Calu3 (cell line): ENCODE results near the gene PSMD6. TPM values are rescaled to one million over a fixed set of nuclear protein-coding genes. Genes with fewer than 3 reads are reported as not detected.

Experiments
- BruUV-seq: library from RNA; stranded (reverse); fragments of 400-500 nt; replicated peaks from 2 replicates; lab custom pipeline; 2021; lab: Mats Ljungman, UMichigan
- CTCF ChIA-PET: fragments of 300-600 bp; sonication (Branson Sonifier 250); formaldehyde crosslinking; loops from one replicate; lab custom pipeline; 2022; ENCODE audit warnings: antibody characterized with exemption; lab: Charles Lee
- DNase-seq: peaks from one replicate; pipeline ENCODE4 v3.0.0; 2022
- H3K27ac Mint-ChIP-seq: one replicate; pipeline ENCODE4 v1.8.0; 2022; ENCODE audit warnings: mixed read lengths; ENCODE audit not compliant: unreplicated experiment
- H3K27me3 Mint-ChIP-seq: one replicate; pipeline ENCODE4 v1.8.0; 2022; ENCODE audit warnings: mixed read lengths; ENCODE audit not compliant: unreplicated experiment
- H3K36me3 Mint-ChIP-seq: one replicate; pipeline ENCODE4 v1.8.0; 2022; ENCODE audit warnings: mild to moderate bottlenecking, moderate library complexity, mixed read lengths; ENCODE audit not compliant: insufficient read depth, unreplicated experiment
- H3K4me1 Mint-ChIP-seq: one replicate; pipeline ENCODE4 v1.8.0; 2022; ENCODE audit warnings: mild to moderate bottlenecking, low read depth, mixed read lengths; ENCODE audit not compliant: unreplicated experiment
- H3K4me3 Mint-ChIP-seq: one replicate; pipeline ENCODE4 v1.8.0; 2022; ENCODE audit warnings: mild to moderate bottlenecking, low read depth, moderate library complexity, mixed read lengths; ENCODE audit not compliant: unreplicated experiment
- H3K9me3 Mint-ChIP-seq: one replicate; pipeline ENCODE4 v1.8.0; 2022; ENCODE audit warnings: low read depth, mixed read lengths; ENCODE audit not compliant: unreplicated experiment
- intact Hi-C: fragments of 100-400 bp; cut with micrococcal nuclease; formaldehyde crosslinking; loops from one replicate; pipeline ENCODE4 v1.10.0; 2022; ENCODE audit not compliant: unreplicated experiment
- total RNA-seq: library from RNA; stranded (reverse); gene quantifications from 2 replicates; pipeline ENCODE4 v1.2.3, GENCODE V29; 2022
- TF ChIP-seq, protein P1 (sequence below): fragments of 200-600 bp; IDR thresholded peaks from one replicate; pipeline ENCODE4 v1.8.0; 2022; ENCODE audit warnings: antibody characterized with exemption; ENCODE audit not compliant: unreplicated experiment

Gene PSMD6
- total RNA-seq, 1 experiment from 2014 or later: 73.3 TPM

- DNase-seq: no peak
- BruUV-seq: no TSS peak
- CTCF ChIA-PET: no interaction called here
Observed at GRCh38 chr3:64055076-64055475, 31.8 kb upstream of the PSMD6 start.

GRCh38 chr3:64054488-64054887, 31.2 kb upstream of the PSMD6 start:
- H3K27ac Mint-ChIP-seq: no peak overlapping the region
- H3K4me1 Mint-ChIP-seq: no peaks in the 10 kb centered on the region
- TF ChIP-seq, protein P1, sequence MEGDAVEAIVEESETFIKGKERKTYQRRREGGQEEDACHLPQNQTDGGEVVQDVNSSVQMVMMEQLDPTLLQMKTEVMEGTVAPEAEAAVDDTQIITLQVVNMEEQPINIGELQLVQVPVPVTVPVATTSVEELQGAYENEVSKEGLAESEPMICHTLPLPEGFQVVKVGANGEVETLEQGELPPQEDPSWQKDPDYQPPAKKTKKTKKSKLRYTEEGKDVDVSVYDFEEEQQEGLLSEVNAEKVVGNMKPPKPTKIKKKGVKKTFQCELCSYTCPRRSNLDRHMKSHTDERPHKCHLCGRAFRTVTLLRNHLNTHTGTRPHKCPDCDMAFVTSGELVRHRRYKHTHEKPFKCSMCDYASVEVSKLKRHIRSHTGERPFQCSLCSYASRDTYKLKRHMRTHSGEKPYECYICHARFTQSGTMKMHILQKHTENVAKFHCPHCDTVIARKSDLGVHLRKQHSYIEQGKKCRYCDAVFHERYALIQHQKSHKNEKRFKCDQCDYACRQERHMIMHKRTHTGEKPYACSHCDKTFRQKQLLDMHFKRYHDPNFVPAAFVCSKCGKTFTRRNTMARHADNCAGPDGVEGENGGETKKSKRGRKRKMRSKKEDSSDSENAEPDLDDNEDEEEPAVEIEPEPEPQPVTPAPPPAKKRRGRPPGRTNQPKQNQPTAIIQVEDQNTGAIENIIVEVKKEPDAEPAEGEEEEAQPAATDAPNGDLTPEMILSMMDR: no peak
- no peaks in the 10 kb centered on the region for H3K36me3 Mint-ChIP-seq
- H3K9me3 Mint-ChIP-seq: no peaks in the 10 kb centered on the region
- no peak overlapping the region for H3K4me3 Mint-ChIP-seq
- no peak for DNase-seq
- CTCF ChIA-PET: no interaction called here
- H3K27me3 Mint-ChIP-seq: peaks cover 23% of the 10 kb centered on the region
- BruUV-seq: no TSS peak
- intact Hi-C loops: no loop called here

More at GRCh38 chr3:64055076-64055475, 31.8 kb upstream of the PSMD6 start:
- intact Hi-C loops: no loop called here
- H3K4me1 Mint-ChIP-seq: no peaks in the 10 kb centered on the region
- peaks cover 26% of the 10 kb centered on the region for H3K27me3 Mint-ChIP-seq
- no peaks in the 10 kb centered on the region for H3K9me3 Mint-ChIP-seq
- no peak overlapping the region for H3K4me3 Mint-ChIP-seq
- H3K36me3 Mint-ChIP-seq: no peaks in the 10 kb centered on the region
- TF ChIP-seq, protein P1: no peak
- H3K27ac Mint-ChIP-seq: no peak overlapping the region

DNA sequence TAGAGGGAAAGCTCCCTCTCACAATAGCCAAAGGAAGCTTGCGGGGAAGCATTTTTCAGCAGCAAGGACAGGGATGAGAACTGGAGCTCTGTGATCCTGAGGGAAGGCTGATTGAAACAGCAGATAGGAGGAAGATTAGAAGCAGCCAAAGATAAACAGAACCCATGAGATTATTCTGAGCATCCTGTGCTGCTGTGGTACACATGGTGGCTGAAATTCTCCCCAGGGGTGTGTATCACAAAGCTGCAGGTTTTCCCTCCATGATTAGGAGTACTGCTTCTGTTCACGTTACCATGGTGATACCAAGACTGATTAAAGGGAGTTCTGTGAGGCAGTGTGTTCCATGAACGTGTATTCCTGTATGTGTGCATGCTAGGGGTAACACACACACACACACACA, 30.3 kb upstream of the PSMD6 start:
- Mint-ChIP-seq H3K27me3 (peaks cover 23% of the 10 kb centered on the region), H3K9me3 (no peaks in the 10 kb centered on the region), H3K4me1 (no peaks in the 10 kb centered on the region), H3K27ac (no peak overlapping the region), H3K36me3 (no peaks in the 10 kb centered on the region), H3K4me3 (no peak overlapping the region)
- intact Hi-C loops: no loop called here
- CTCF ChIA-PET: no interaction called here
- no peak for DNase-seq
- TF ChIP-seq, protein P1: no peak
- no TSS peak for BruUV-seq

GRCh38 chr3:64053117-64053516, 29.8 kb upstream of the PSMD6 start:
- no TSS peak for BruUV-seq
- intact Hi-C loops: no loop called here
- CTCF ChIA-PET: no interaction called here
- TF ChIP-seq, protein P1: no peak
- no peaks in the 10 kb centered on the region for H3K9me3 Mint-ChIP-seq
- no peak overlapping the region for H3K27ac Mint-ChIP-seq
- peaks cover 23% of the 10 kb centered on the region for H3K27me3 Mint-ChIP-seq
- H3K36me3 Mint-ChIP-seq: no peaks in the 10 kb centered on the region
- H3K4me1 Mint-ChIP-seq: no peaks in the 10 kb centered on the region
- no peak for DNase-seq
- no peak overlapping the region for H3K4me3 Mint-ChIP-seq
